Erythroblast (primary cell): ENCODE measurements around the gene ZMAT5.

ENCODE experiments used
- GATA1 ChIP-seq: IDR thresholded peaks from 2 replicates; pipeline ENCODE4 v1.6.1; 2011; ENCODE audit warnings: low read depth, mild to moderate bottlenecking, control low read depth, low read length, moderate library complexity
- POLR2A ChIP-seq: IDR thresholded peaks from 2 replicates; pipeline ENCODE4 v1.6.1; 2011; ENCODE audit warnings: mild to moderate bottlenecking, low read length

DNA sequence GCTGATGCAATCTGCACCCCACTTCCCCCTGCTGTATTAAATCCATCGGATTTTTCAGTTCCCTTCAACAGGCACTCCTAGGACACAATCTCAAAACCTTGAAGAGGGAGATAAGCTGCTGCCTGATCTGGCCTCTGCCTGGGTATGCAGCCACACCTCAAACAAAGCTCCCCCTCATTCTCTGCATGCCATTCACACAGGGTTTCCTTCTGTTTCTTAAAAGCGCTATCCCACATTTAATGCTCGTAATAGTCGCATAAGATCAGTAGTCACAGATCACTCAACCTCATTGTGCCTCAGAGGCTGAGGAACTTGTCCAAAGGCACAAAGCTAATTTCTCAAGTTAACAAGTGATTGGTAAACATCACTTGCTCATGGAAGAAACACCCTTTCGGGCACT, 34.3 kb upstream of the ZMAT5 start:
- no peak for TF ChIP-seq POLR2A
- TF ChIP-seq GATA1, result no peak
